ENCODE data around the gene PSMD3.

DNA sequence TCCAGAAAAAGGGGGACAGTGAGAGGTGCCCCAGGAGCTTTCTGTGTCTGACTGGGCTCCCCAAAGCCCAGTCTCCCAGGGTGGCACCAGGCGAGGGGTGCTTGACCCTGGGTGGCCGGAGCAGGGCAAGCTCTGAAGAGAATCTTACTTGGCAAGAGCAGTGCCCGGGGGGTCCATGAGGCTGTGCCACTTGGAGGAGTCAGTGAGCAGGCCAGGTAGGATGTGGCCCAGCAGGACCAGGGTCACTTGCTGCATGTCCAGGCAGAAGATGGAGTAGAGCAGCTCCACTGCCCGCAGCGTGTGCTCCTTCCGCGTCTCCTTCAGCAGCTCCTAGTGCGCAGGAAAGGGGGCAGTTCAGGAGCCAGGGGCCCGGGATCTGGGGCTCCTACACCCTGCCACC, 41.9 kb downstream of the PSMD3 start:
- TF ChIP-seq POLR2A (IDR thresholded peaks at IDR 0.05): no peak
- TF ChIP-seq, protein P1, sequence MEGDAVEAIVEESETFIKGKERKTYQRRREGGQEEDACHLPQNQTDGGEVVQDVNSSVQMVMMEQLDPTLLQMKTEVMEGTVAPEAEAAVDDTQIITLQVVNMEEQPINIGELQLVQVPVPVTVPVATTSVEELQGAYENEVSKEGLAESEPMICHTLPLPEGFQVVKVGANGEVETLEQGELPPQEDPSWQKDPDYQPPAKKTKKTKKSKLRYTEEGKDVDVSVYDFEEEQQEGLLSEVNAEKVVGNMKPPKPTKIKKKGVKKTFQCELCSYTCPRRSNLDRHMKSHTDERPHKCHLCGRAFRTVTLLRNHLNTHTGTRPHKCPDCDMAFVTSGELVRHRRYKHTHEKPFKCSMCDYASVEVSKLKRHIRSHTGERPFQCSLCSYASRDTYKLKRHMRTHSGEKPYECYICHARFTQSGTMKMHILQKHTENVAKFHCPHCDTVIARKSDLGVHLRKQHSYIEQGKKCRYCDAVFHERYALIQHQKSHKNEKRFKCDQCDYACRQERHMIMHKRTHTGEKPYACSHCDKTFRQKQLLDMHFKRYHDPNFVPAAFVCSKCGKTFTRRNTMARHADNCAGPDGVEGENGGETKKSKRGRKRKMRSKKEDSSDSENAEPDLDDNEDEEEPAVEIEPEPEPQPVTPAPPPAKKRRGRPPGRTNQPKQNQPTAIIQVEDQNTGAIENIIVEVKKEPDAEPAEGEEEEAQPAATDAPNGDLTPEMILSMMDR (IDR thresholded peaks at IDR 0.05): no peak
